ENCODE data around the gene PAPLN.

PAPLN gene

GRCh38 chr14:73231981-73232851 is 5.1 kb upstream of the PAPLN start:
- no peak for DNase-seq

- no peak for DNase-seq
These were observed 4.3 kb upstream of the PAPLN start for GRCh38 chr14:73232984-73233383.

- no peak for DNase-seq
These were observed 3.7 kb upstream of the PAPLN start for GRCh38 chr14:73233564-73233963.

- DNase-seq = no peak
These were observed 3.3 kb upstream of the PAPLN start for GRCh38 chr14:73234029-73234428.

GRCh38 chr14:73234586-73235394 is 2.5 kb upstream of the PAPLN start:
- DNase-seq = no peak

GRCh38 chr14:73235531-73236155 is 1.7 kb upstream of the PAPLN start:
- no peak for DNase-seq

- DNase-seq = no peak
These were observed 1.1 kb upstream of the PAPLN start for GRCh38 chr14:73236157-73236556.

- no peak for DNase-seq
These were observed 521 bp upstream of the PAPLN start for GRCh38 chr14:73236752-73237218.

- no peak for DNase-seq
These were observed 599 bp downstream of the PAPLN start for GRCh38 chr14:73237786-73238423.

- DNase-seq = no peak
These were observed 1.1 kb downstream of the PAPLN start for GRCh38 chr14:73238424-73238852.

GRCh38 chr14:73238941-73239340 is 1.6 kb downstream of the PAPLN start:
- no peak for DNase-seq

GRCh38 chr14:73239393-73240241 is 2.3 kb downstream of the PAPLN start:
- no peak for DNase-seq

- DNase-seq = no peak
These were observed 3.6 kb downstream of the PAPLN start for GRCh38 chr14:73240816-73241480.

- no peak for DNase-seq
These were observed 4.3 kb downstream of the PAPLN start for GRCh38 chr14:73241481-73242165.

- no peak for DNase-seq
These were observed 5.1 kb downstream of the PAPLN start for GRCh38 chr14:73242357-73242901.

- no peak for DNase-seq
These were observed 6.0 kb downstream of the PAPLN start for GRCh38 chr14:73243341-73243740.

GRCh38 chr14:73243748-73244147 is 6.4 kb downstream of the PAPLN start:
- no peak for DNase-seq

- DNase-seq = no peak
These were observed 7.4 kb downstream of the PAPLN start for GRCh38 chr14:73244541-73245290.

- DNase-seq = no peak
These were observed 8.4 kb downstream of the PAPLN start for GRCh38 chr14:73245480-73246325.

All from cerebellar nuclear complex (tissue), 1 donor.